Aorta (tissue), 5 donors: ENCODE results near the gene SLC38A3. TPM values are rescaled to one million over a fixed set of nuclear protein-coding genes. Genes with fewer than 3 reads are reported as not detected.

ENCODE experiments used
- ATAC-seq: fragments of 200-7000 bp; cut with Tn5 transposase; one replicate; pipeline ENCODE4 v1.9.1; 2022; ENCODE audit warnings: moderate library complexity; ENCODE audit not compliant: low FRiP score
- DNase-seq, 2 donors: peaks; one replicate each; pipeline ENCODE4 v3.0.0-alpha.2; 2020
- H3K27ac ChIP-seq, 2 donors: one replicate each; pipeline ENCODE4 v1.5.1; 2013; ENCODE audit warnings: low read length in 2 of 2, mild to moderate bottlenecking in 2 of 2, moderate library complexity in 2 of 2, control low read depth in 1 of 2, inconsistent platforms in 1 of 2, low read depth in 1 of 2
- H3K27me3 ChIP-seq, 2 donors: one replicate each; pipeline ENCODE4 v1.6.1; 2013; ENCODE audit warnings: control low read depth in 1 of 2, low read length in 1 of 2, mild to moderate bottlenecking in 1 of 2, moderate library complexity in 1 of 2; ENCODE audit not compliant: insufficient read depth in 2 of 2, control insufficient read depth in 1 of 2
- H3K36me3 ChIP-seq, 2 donors: one replicate each; pipeline ENCODE4 v1.6.1; 2013; ENCODE audit warnings: control low read depth in 1 of 2, low read length in 1 of 2, mild to moderate bottlenecking in 1 of 2; ENCODE audit not compliant: insufficient read depth in 2 of 2, control insufficient read depth in 1 of 2
- H3K4me1 ChIP-seq, 2 donors: one replicate each; pipeline ENCODE4 v1.6.1; 2013; ENCODE audit warnings: low read length in 2 of 2, control low read depth in 1 of 2, mild to moderate bottlenecking in 1 of 2, moderate library complexity in 1 of 2; ENCODE audit not compliant: insufficient read depth in 2 of 2, control insufficient read depth in 1 of 2
- H3K4me3 ChIP-seq, 2 donors: one replicate each; pipeline ENCODE4 v1.5.1; 2013; ENCODE audit warnings: low read length in 2 of 2, control low read depth in 1 of 2, mild to moderate bottlenecking in 1 of 2
- H3K9me3 ChIP-seq: one replicate; pipeline ENCODE4 v1.6.1; 2013; ENCODE audit warnings: mild to moderate bottlenecking, low read length; ENCODE audit not compliant: control insufficient read depth
- WGBS, 2 donors: extraction: QIAGEN DNeasy Blood & Tissue Kit; methylation state at CpG; one replicate each; pipeline ENCODE4 v1.1.7; 2013; 5-methylcytosine and 5-hydroxymethylcytosine counted together
- intact Hi-C, 2 donors: fragments of 100-400 bp; cut with DNase I; formaldehyde crosslinking; loops; one replicate each; pipeline versions ENCODE4 v1.14.2 to v1.15.0; 2022
- polyA plus RNA-seq, 2 donors: library from polyadenylated mRNA; stranded (reverse); fragments of 200-250 nt; gene quantifications; one replicate each; pipeline ENCODE4 v1.2.3, GENCODE V29; 2013
- total RNA-seq, 2 donors: library from RNA; stranded (reverse); fragmentation: NEBNext Ultra II Directional; extraction: Animal tissue kit (Norgen Biotek cat#: 25700); gene quantifications; one replicate each; pipeline ENCODE4 v1.2.1, GENCODE V29; 2021
- donor health status: healthy with polysubstance abuse.
- donor health status: Bipolar disorder and iron deficiency.
- donor health status: DM: no; HTN: no; CAD: no.
- donor health status: DM: no; HTN: no; CAD: no.
- donor health status: DM: yes; HTN: yes; CAD: no.

The SLC38A3 gene
- total and polyA plus RNA-seq, 4 donors, result 0.19 to 1.4 (median 0.56) TPM; not detected in 1

DNA sequence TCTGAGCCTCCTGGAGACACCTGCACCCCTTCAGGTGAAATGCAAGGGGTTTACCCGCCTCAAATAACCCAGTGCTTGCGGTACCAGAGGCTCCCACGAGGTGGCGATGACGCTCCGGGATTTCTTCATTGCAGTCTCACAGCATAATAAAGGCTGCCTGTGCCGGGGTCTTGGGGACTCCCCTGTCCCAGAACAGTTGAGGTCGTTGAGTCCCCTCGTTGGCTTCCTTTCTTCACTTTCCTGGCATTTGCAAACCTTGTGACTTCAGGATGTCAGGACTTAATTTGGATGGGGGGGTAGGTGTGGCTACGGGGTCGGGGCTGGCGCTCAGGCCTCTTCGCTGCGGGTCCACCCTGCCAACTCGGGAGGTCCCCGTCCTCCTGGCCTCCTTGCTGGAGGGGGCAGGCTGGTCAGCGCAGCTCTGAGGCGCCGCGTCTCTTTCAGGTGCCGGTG lies 12.4 kb upstream of the SLC38A3 start:
- DNase-seq (peak; percentile 73 to 92), ATAC-seq (peak; percentile 61)
- intact Hi-C loops, result no loop called here
- Histone ChIP-seq H3K4me1 (no peaks in the 10 kb centered on the region), H3K27ac (no peak overlapping the region), H3K4me3 (no peak overlapping the region), H3K36me3 (no peaks in the 10 kb centered on the region), H3K27me3 (no peaks in the 10 kb centered on the region), H3K9me3 (no peaks in the 10 kb centered on the region)
- 8 to 9% methylated on average over 20 to 21 of the region's 21 CpGs for WGBS, 2 donors

GRCh38 chr3:50193286-50193685 lies 11.8 kb upstream of the SLC38A3 start:
- intact Hi-C loops, result no loop called here
- H3K27me3 ChIP-seq, result no peaks in the 10 kb centered on the region
- no peak overlapping the region for H3K27ac ChIP-seq
- DNase-seq (no peak), ATAC-seq (no peak)
- 31 to 42% methylated on average over 32 to 36 of the region's 36 CpGs for WGBS, 2 donors
- no peaks in the 10 kb centered on the region for H3K36me3 ChIP-seq
- no peaks in the 10 kb centered on the region for H3K4me1 ChIP-seq
- no peak overlapping the region for H3K4me3 ChIP-seq
- no peaks in the 10 kb centered on the region for H3K9me3 ChIP-seq

DNA sequence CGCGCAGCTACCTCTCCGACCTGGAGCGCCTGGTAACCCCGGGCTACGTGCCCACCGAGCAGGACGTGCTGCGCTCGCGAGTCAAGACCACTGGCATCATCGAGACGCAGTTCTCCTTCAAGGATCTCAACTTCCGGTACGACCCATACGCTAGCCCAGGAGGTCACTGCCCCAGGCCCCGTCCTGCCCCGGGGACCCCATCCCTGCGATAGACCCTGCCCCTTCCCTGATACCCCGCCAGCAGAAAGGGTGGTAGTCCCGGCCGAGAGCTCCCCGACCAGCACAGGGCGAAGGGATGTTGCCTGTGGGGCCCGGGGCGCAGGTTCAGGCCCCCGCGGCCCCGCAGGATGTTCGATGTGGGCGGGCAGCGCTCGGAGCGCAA lies 11.3 kb upstream of the SLC38A3 start:
- intact Hi-C loops, result loop anchor here (1.0 to 2.0 kb wide), 3 partner anchors 31 to 79 kb away; no protein-coding TSS in a partner anchor
- H3K36me3 ChIP-seq, result no peaks in the 10 kb centered on the region
- no peak for DNase-seq
- H3K27ac ChIP-seq, result no peak overlapping the region
- no peaks in the 10 kb centered on the region for H3K9me3 ChIP-seq
- no peaks in the 10 kb centered on the region for H3K27me3 ChIP-seq
- ATAC-seq, result no peak
- WGBS, 2 donors, result 25 to 29% methylated on average over 32 to 34 of the region's 34 CpGs
- no peaks in the 10 kb centered on the region for H3K4me1 ChIP-seq
- no peak overlapping the region for H3K4me3 ChIP-seq

GRCh38 chr3:50194128-50194902 lies 10.8 kb upstream of the SLC38A3 start:
- no peaks in the 10 kb centered on the region for H3K9me3 ChIP-seq
- H3K27me3 ChIP-seq, result no peaks in the 10 kb centered on the region
- intact Hi-C loops, result loop anchor here (1.0 to 2.0 kb wide), 3 partner anchors 30 to 78 kb away; no protein-coding TSS in a partner anchor
- H3K36me3 ChIP-seq, result no peaks in the 10 kb centered on the region
- no peaks in the 10 kb centered on the region for H3K4me1 ChIP-seq
- DNase-seq, result peak; percentile 67 to 92
- H3K4me3 ChIP-seq, result no peak overlapping the region
- 9 to 10% methylated on average over 60 to 70 of the region's 70 CpGs for WGBS, 2 donors
- ATAC-seq, result peak; percentile 71
- H3K27ac ChIP-seq, result no peak overlapping the region

- DNase-seq (no peak), ATAC-seq (peak; percentile 27)
- H3K27me3 ChIP-seq, result no peaks in the 10 kb centered on the region
- no peaks in the 10 kb centered on the region for H3K36me3 ChIP-seq
- H3K27ac ChIP-seq, result no peak overlapping the region
- no peak overlapping the region for H3K4me3 ChIP-seq
- WGBS, 2 donors, result 60 to 62% methylated on average over 14 of the region's 14 CpGs
- intact Hi-C loops, result loop anchor here (1.0 to 2.0 kb wide), 3 partner anchors 30 to 78 kb away; no protein-coding TSS in a partner anchor
- no peaks in the 10 kb centered on the region for H3K9me3 ChIP-seq
- no peaks in the 10 kb centered on the region for H3K4me1 ChIP-seq
Measured at GRCh38 chr3:50194903-50195500, 10.1 kb upstream of the SLC38A3 start.

- no peak overlapping the region for H3K27ac ChIP-seq
- no peaks in the 10 kb centered on the region for H3K36me3 ChIP-seq
- 37 to 64% methylated on average over 3 to 4 of the region's 4 CpGs for WGBS, 2 donors
- H3K4me1 ChIP-seq, result no peaks in the 10 kb centered on the region
- intact Hi-C loops, result loop anchor here (2.0 kb wide), 2 partner anchors 29 to 77 kb away; no protein-coding TSS in a partner anchor
- H3K27me3 ChIP-seq, result no peaks in the 10 kb centered on the region
- H3K9me3 ChIP-seq, result no peaks in the 10 kb centered on the region
- ATAC-seq (no peak), DNase-seq (no peak)
- H3K4me3 ChIP-seq, result no peak overlapping the region
Measured at GRCh38 chr3:50195501-50196252, 9.4 kb upstream of the SLC38A3 start.

GRCh38 chr3:50196253-50196801 lies 8.7 kb upstream of the SLC38A3 start:
- ATAC-seq (no peak), DNase-seq (no peak)
- Histone ChIP-seq H3K36me3 (no peaks in the 10 kb centered on the region), H3K4me1 (no peaks in the 10 kb centered on the region), H3K27ac (no peak overlapping the region), H3K4me3 (no peak overlapping the region), H3K9me3 (no peaks in the 10 kb centered on the region), H3K27me3 (no peaks in the 10 kb centered on the region)
- intact Hi-C loops, result no loop called here
- WGBS, 2 donors, result 69 to 72% methylated on average over 6 of the region's 6 CpGs

GRCh38 chr3:50201573-50202315 lies 3.3 kb upstream of the SLC38A3 start:
- Histone ChIP-seq H3K27ac (no peak overlapping the region), H3K4me3 (no peak overlapping the region), H3K36me3 (no peaks in the 10 kb centered on the region), H3K4me1 (no peaks in the 10 kb centered on the region), H3K9me3 (no peaks in the 10 kb centered on the region), H3K27me3 (no peaks in the 10 kb centered on the region)
- 90 to 94% methylated on average over 10 of the region's 10 CpGs for WGBS, 2 donors
- DNase-seq (no peak), ATAC-seq (no peak)
- intact Hi-C loops, result no loop called here
